Prostate gland (tissue), 2 donors: Measurements from ENCODE around the gene IRX4.

Experiments used
- POLR2A ChIP-seq: fragments of 450-650 bp; IDR thresholded peaks from one replicate; pipeline ENCODE4 v1.6.1; 2016; ENCODE audit warnings: antibody characterized with exemption, mild to moderate bottlenecking
- POLR2AphosphoS5 ChIP-seq: sonication (generic); formaldehyde crosslinking; IDR thresholded peaks from one replicate; pipeline ENCODE4 v1.6.1; 2017; ENCODE audit warnings: antibody characterized with exemption
- TF ChIP-seq, protein P1 (sequence below), 4 experiments: fragments of 200-600 bp in 2 of 4; fragments of 450-650 bp in 2 of 4; sonication (generic) in 2 of 4; IDR thresholded peaks; 1 replicate in 3 of 4; 2 replicates in 1 of 4; pipeline ENCODE4 v1.5.1; 2016 to 2019; ENCODE audit warnings: antibody characterized with exemption in 4 of 4, mild to moderate bottlenecking in 2 of 4, moderate library complexity in 2 of 4

DNA sequence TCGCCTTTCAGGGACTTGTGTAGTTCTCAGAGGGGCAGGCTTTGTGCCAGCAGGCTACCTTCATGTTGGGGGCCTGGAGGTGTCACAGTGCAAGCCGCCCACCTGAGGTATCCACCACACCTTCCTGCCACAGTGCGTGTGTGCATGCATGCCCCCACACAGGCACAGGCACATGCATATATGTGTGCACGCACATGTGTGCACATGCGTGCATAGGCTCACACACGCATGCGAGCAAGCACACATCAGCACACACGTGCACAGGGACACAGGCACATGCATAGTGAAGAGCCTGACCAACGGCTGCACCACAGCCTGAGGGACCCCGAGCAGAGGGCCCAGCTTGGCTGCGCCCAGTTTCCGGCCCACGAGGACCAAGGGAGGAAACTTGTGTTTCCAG is 36.1 kb downstream of the IRX4 start:
- TF ChIP-seq, protein P1, sequence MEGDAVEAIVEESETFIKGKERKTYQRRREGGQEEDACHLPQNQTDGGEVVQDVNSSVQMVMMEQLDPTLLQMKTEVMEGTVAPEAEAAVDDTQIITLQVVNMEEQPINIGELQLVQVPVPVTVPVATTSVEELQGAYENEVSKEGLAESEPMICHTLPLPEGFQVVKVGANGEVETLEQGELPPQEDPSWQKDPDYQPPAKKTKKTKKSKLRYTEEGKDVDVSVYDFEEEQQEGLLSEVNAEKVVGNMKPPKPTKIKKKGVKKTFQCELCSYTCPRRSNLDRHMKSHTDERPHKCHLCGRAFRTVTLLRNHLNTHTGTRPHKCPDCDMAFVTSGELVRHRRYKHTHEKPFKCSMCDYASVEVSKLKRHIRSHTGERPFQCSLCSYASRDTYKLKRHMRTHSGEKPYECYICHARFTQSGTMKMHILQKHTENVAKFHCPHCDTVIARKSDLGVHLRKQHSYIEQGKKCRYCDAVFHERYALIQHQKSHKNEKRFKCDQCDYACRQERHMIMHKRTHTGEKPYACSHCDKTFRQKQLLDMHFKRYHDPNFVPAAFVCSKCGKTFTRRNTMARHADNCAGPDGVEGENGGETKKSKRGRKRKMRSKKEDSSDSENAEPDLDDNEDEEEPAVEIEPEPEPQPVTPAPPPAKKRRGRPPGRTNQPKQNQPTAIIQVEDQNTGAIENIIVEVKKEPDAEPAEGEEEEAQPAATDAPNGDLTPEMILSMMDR (IDR thresholded peaks at IDR 0.05): no peak
- TF ChIP-seq POLR2A (no peak), POLR2AphosphoS5 (no peak)
